K562 (cell line): ENCODE measurements around the gene COL4A1. TPM values are rescaled to one million over a fixed set of nuclear protein-coding genes. Genes with fewer than 3 reads are reported as not detected.

Experiments
- ATAC-seq: fragments of 200-7000 bp; cut with Tn5 transposase; 3 replicates; pipeline ENCODE4 v1.9.1; 2020; ENCODE audit warnings: moderate library complexity
- BruUV-seq: library from RNA; stranded (reverse); fragments of 400-500 nt; replicated peaks from 2 replicates; lab custom pipeline; 2021; lab: Mats Ljungman, UMichigan
- CTCF ChIA-PET: fragments of 300-600 bp; formaldehyde crosslinking; extraction: SDS; loops from one replicate; lab custom pipeline; 2021; ENCODE audit warnings: low intra/inter-chr PET ratio; lab: Yijun Ruan, JAX
- POLR2A ChIA-PET: fragments of 300-600, 350-650 bp; sonication (Branson Sonifier 250); formaldehyde crosslinking; extraction: SDS; loops from one replicate; lab custom pipeline; 2021; ENCODE audit warnings: antibody characterized with exemption, inconsistent platforms; lab: Yijun Ruan, JAX
- DNase-seq, 4 experiments: peaks; one replicate each; pipeline versions ENCODE4 v3.0.0 to v3.0.0-alpha.2; 2011 to 2018; ENCODE audit warnings: low spot score in 3 of 4, mixed read lengths in 3 of 4; ENCODE audit errors: extremely low read depth in 1 of 4
- FAIRE-seq: peaks from 2 replicates; lab custom pipeline; 2011; peaks lifted over from hg19 to GRCh38; lab: Jason Lieb, UNC
- H2AFZ ChIP-seq: 2 replicates; pipeline ENCODE4 v1.6.0; 2011; ENCODE audit warnings: low read depth, low read length, control low read depth, inconsistent platforms
- H3K27ac ChIP-seq: fragments of 200-600 bp; 3 replicates; pipeline ENCODE4 v1.8.0; 2011; ENCODE audit warnings: low read depth, mild to moderate bottlenecking, control low read depth, inconsistent platforms, low read length, moderate library complexity, mixed read lengths; ENCODE audit errors: extremely low read depth
- H3K27me3 ChIP-seq, 2 experiments: fragments of 300-600 bp in 1 of 2; 2 replicates in 1 of 2; 3 replicates in 1 of 2; pipeline versions ENCODE4 v1.6.0 to v1.8.0; 2011; ENCODE audit warnings: inconsistent platforms in 2 of 2, low read length in 2 of 2, mild to moderate bottlenecking in 1 of 2, mixed read lengths in 1 of 2, moderate library complexity in 1 of 2; ENCODE audit not compliant: control insufficient read depth in 2 of 2, insufficient read depth in 2 of 2
- H3K36me3 ChIP-seq: fragments of 300-600 bp; 3 replicates; pipeline ENCODE4 v1.8.0; 2011; ENCODE audit warnings: mild to moderate bottlenecking, low read length, inconsistent platforms; ENCODE audit not compliant: control insufficient read depth, insufficient read depth
- H3K4me1 ChIP-seq, 2 experiments: fragments of 200-600 bp in 1 of 2; replicated peaks in 1 of 2; 2 replicates in 1 of 2; 3 replicates in 1 of 2; pipeline versions ENCODE4 v1.5.1 to v1.8.0; 2011; ENCODE audit warnings: inconsistent platforms in 2 of 2, low read length in 2 of 2, mild to moderate bottlenecking in 1 of 2, mixed read lengths in 1 of 2, moderate library complexity in 1 of 2; ENCODE audit not compliant: control insufficient read depth in 2 of 2, insufficient read depth in 2 of 2
- H3K4me2 ChIP-seq: 2 replicates; pipeline ENCODE4 v1.6.1; 2011; ENCODE audit warnings: low read length, control low read depth, inconsistent platforms, mixed read lengths; ENCODE audit not compliant: insufficient read depth
- H3K4me3 ChIP-seq: fragments of 200-600 bp; sonication (generic), shearing (Covaris generic); 2 replicates; pipeline ENCODE4 v1.5.1; 2016; ENCODE audit warnings: control low read depth, inconsistent platforms
- H3K79me2 ChIP-seq: fragments of 200-600 bp; 3 replicates; pipeline ENCODE4 v1.8.0; 2011; ENCODE audit warnings: low read length, inconsistent platforms; ENCODE audit not compliant: control insufficient read depth, insufficient read depth
- H3K9ac ChIP-seq, 2 experiments: 2 replicates each; pipeline versions ENCODE4 v1.6.0 to v1.6.1; 2011; ENCODE audit warnings: low read depth in 2 of 2, low read length in 2 of 2, control low read depth in 1 of 2, inconsistent platforms in 1 of 2, mild to moderate bottlenecking in 1 of 2, mixed read lengths in 1 of 2; ENCODE audit not compliant: insufficient read depth in 1 of 2
- H3K9me1 ChIP-seq: one replicate; pipeline ENCODE4 v1.6.0; 2011; ENCODE audit warnings: inconsistent platforms, mild to moderate bottlenecking, low read length, moderate library complexity; ENCODE audit not compliant: control insufficient read depth, insufficient read depth
- H3K9me3 ChIP-seq: replicated peaks from 2 replicates; pipeline ENCODE4 v1.5.1; 2011; ENCODE audit warnings: low read depth, low read length, inconsistent platforms; ENCODE audit not compliant: control insufficient read depth, insufficient read depth
- H4K20me1 ChIP-seq: replicated peaks from 2 replicates; pipeline ENCODE4 v1.6.1; 2011; ENCODE audit warnings: low read length, inconsistent platforms, mixed read lengths; ENCODE audit not compliant: control insufficient read depth, insufficient read depth
- ARNT ChIP-seq, 2 experiments: fragments of 450-650 bp; IDR thresholded peaks; 2 replicates each; pipeline ENCODE4 v1.6.1; 2016; ENCODE audit warnings: mild to moderate bottlenecking in 1 of 2
- HMG20B ChIP-seq: fragments of 250-450 bp; sonication (Bioruptor Pico); IDR thresholded peaks from 2 replicates; pipeline ENCODE4 v1.5.0; 2021; ENCODE audit warnings: mild to moderate bottlenecking
- IRF9 ChIP-seq: fragments of 450-650 bp; IDR thresholded peaks from 2 replicates; pipeline ENCODE4 v1.6.1; 2016; ENCODE audit warnings: missing biosample characterization, missing genetic modification characterization
- NCOA2 ChIP-seq, 2 experiments: fragments of 450-650 bp; IDR thresholded peaks; 2 replicates each; pipeline ENCODE4 v1.6.1; 2018; ENCODE audit warnings: mild to moderate bottlenecking in 2 of 2, moderate library complexity in 1 of 2; ENCODE audit not compliant: partially characterized antibody in 2 of 2
- PRPF4 ChIP-seq: fragments of 200-400 bp; formaldehyde crosslinking; IDR thresholded peaks from one replicate; pipeline ENCODE4 v1.6.1; 2017; ENCODE audit warnings: low read length, low read depth, mild to moderate bottlenecking; ENCODE audit not compliant: insufficient read depth, poor library complexity, severe bottlenecking
- REST ChIP-seq, 2 experiments: fragments of 450-650 bp; formaldehyde crosslinking in 1 of 2; IDR thresholded peaks; 2 replicates each; pipeline versions ENCODE4 v1.4.0 to v1.6.1; 2014 to 2020; ENCODE audit warnings: mild to moderate bottlenecking in 2 of 2, borderline replicate concordance in 1 of 2, low read depth in 1 of 2
- SMARCA5 ChIP-seq: fragments of 450-650 bp; IDR thresholded peaks from 2 replicates; pipeline ENCODE4 v1.6.1; 2016
- TCF15 ChIP-seq: fragments of 250-450 bp; sonication (Bioruptor Pico); IDR thresholded peaks from 2 replicates; pipeline ENCODE4 v1.8.0; 2022; ENCODE audit warnings: moderate library complexity, mild to moderate bottlenecking, inconsistent platforms
- ZNF197 ChIP-seq: fragments of 200-800 bp; sonication (Bioruptor generic); IDR thresholded peaks from 2 replicates; pipeline ENCODE4 v1.6.1; 2016; ENCODE audit warnings: low read depth, missing genetic modification characterization, missing compliant biosample characterization
- ZNF263 ChIP-seq: sonication (generic); formaldehyde crosslinking; IDR thresholded peaks from 2 replicates; pipeline ENCODE4 v1.8.0; 2022; ENCODE audit warnings: mild to moderate bottlenecking, missing genetic modification reagents, borderline replicate concordance
- ZNF354B ChIP-seq: fragments of 250-450 bp; sonication (Bioruptor Pico); IDR thresholded peaks from 2 replicates; pipeline ENCODE4 v1.4.0; 2020
- ZNF79 ChIP-seq: fragments of 250-450 bp; sonication (Bioruptor Pico); IDR thresholded peaks from 2 replicates; pipeline ENCODE4 v1.4.0; 2020; ENCODE audit warnings: low read depth, mild to moderate bottlenecking, moderate library complexity
- WGBS: fragments of 100-300 bp; shearing (Covaris generic); methylation state at CpG from one replicate; pipeline ENCODE4 v1.1.6; 2016; ENCODE audit warnings: low coverage, mixed read lengths; ENCODE audit not compliant: insufficient coverage; ENCODE audit errors: missing lambda C conversion rate; 5-methylcytosine and 5-hydroxymethylcytosine counted together
- in situ Hi-C: fragments of 300-500 bp; cut with MboI; formaldehyde crosslinking; loops from 4 replicates; pipeline ENCODE4 v1.15.0; 2018; ENCODE audit warnings: inconsistent platforms, mixed read lengths
- intact Hi-C: fragments of 100-400 bp; cut with micrococcal nuclease; formaldehyde crosslinking; loops from 2 replicates; pipeline ENCODE4 v1.14.2; 2022
- polyA plus RNA-seq, 8 experiments: library from polyadenylated mRNA; depleted of rRNA in 4 of 8; stranded (reverse) in 5 of 8; unstranded in 3 of 8; fragments of >200 nt; fragmentation: Nextera tagmentation in 2 of 8; fragmentation: Illumina TruSeq in 1 of 8; extraction: Ambion mirVana in 2 of 8; extraction: Trizol in 1 of 8; gene quantifications; 2 replicates each; pipeline versions ENCODE4 v1.2.1 to v1.2.3, GENCODE V29; 2011 to 2014; ENCODE audit warnings: inconsistent platforms in 1 of 8, missing spikeins in 1 of 8
- total RNA-seq, 7 experiments: library from RNA; depleted of rRNA in 6 of 7; stranded (reverse); fragments of >200 nt in 6 of 7; fragmentation: Illumina TruSeq in 2 of 7; extraction: Trizol in 2 of 7; gene quantifications; 2 replicates each; pipeline versions ENCODE4 v1.2.1 to v1.2.3, GENCODE V29; 2011 to 2021; ENCODE audit warnings: low replicate concordance in 1 of 7

The COL4A1 gene
- total and polyA plus RNA-seq, 9 of the 15 experiments (the other 6 are each of a cell fraction or from before 2014, with no cell fraction given): 0.35 TPM; not detected in 8

- ATAC-seq: no peak
- CTCF ChIA-PET: interaction anchor here (0.7 kb wide), 1 partner anchor 202 kb away, joined by 3 read pairs; no protein-coding TSS in a partner anchor
- H3K27ac ChIP-seq: no peak overlapping the region
- DNase-seq: no peak
- intact Hi-C loops (no loop called here), in situ Hi-C loops (no loop called here)
- H3K36me3 ChIP-seq: no peaks in the 10 kb centered on the region
- no peak overlapping the region for H3K4me3 ChIP-seq
- no peak overlapping the region for H2AFZ ChIP-seq
- peaks cover 2 to 27% of the 10 kb centered on the region in 2 experiments; a peak in 4 of 5 replicates for H3K27me3 ChIP-seq
- no TSS peak for BruUV-seq
- H3K9ac ChIP-seq: no peak overlapping the region
- H3K79me2 ChIP-seq: no peaks in the 10 kb centered on the region
- H3K9me3 ChIP-seq: no peaks in the 10 kb centered on the region
- POLR2A ChIA-PET: no interaction called here
- H3K4me1 ChIP-seq: no peaks in the 10 kb centered on the region
- WGBS: under 1% methylated on average over 12 of the region's 13 CpGs
- H3K4me2 ChIP-seq: no peak overlapping the region
- H3K9me1 ChIP-seq: no peaks in the 10 kb centered on the region
- no peaks in the 10 kb centered on the region for H4K20me1 ChIP-seq
- FAIRE-seq: no peak
- no peak for TF ChIP-seq ZNF197 (CRISPR knock-in tag)
- no peak for TF ChIP-seq ZNF263 (CRISPR knock-in tag)
- no peak for TF ChIP-seq ZNF79 (CRISPR knock-in tag)
- TF ChIP-seq ARNT (IDR thresholded peaks at IDR 0.05): no peak
- no peak for TF ChIP-seq NCOA2 (IDR thresholded peaks at IDR 0.05; ENCODE audit: partially characterized antibody in 2 of 2)
- no peak for TF ChIP-seq IRF9 (tag)
- TF ChIP-seq HMG20B (CRISPR knock-in tag): no peak
- TF ChIP-seq TCF15 (CRISPR knock-in tag): no peak
- no peak for TF ChIP-seq REST (IDR thresholded peaks at IDR 0.05; ENCODE audit: borderline replicate concordance)
- TF ChIP-seq REST (CRISPR knock-in tag; IDR thresholded peaks at IDR 0.05; ENCODE audit: low read depth): no peak
- TF ChIP-seq ZNF354B (CRISPR knock-in tag): no peak
- no peak for TF ChIP-seq SMARCA5
- no peak for TF ChIP-seq PRPF4
Observed at GRCh38 chr13:110213461-110214074, 93.4 kb downstream of the COL4A1 start.
